ENCODE results near the gene SMIM17. TPM values are rescaled to one million over a fixed set of nuclear protein-coding genes. Genes with fewer than 3 reads are reported as not detected.

Gene SMIM17
- total RNA-seq, 4 donors from 2014 or later, result 0.39 TPM; not detected in 3

GRCh38 chr19:56633021-56633420 is 9.9 kb upstream of the SMIM17 start:
- H3K36me3 ChIP-seq, result peaks cover 0 to 4% of the 10 kb centered on the region in 2 donors
- no peaks in the 10 kb centered on the region for H3K27me3 ChIP-seq
- peaks cover 0 to 12% (median 0%) of the 10 kb centered on the region in 3 donors for H3K9me3 ChIP-seq
- TF ChIP-seq, protein P1, sequence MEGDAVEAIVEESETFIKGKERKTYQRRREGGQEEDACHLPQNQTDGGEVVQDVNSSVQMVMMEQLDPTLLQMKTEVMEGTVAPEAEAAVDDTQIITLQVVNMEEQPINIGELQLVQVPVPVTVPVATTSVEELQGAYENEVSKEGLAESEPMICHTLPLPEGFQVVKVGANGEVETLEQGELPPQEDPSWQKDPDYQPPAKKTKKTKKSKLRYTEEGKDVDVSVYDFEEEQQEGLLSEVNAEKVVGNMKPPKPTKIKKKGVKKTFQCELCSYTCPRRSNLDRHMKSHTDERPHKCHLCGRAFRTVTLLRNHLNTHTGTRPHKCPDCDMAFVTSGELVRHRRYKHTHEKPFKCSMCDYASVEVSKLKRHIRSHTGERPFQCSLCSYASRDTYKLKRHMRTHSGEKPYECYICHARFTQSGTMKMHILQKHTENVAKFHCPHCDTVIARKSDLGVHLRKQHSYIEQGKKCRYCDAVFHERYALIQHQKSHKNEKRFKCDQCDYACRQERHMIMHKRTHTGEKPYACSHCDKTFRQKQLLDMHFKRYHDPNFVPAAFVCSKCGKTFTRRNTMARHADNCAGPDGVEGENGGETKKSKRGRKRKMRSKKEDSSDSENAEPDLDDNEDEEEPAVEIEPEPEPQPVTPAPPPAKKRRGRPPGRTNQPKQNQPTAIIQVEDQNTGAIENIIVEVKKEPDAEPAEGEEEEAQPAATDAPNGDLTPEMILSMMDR (IDR thresholded peaks at IDR 0.05 in 4 of 5, conservative IDR thresholded peaks at IDR 0.05 in 1 of 5), result no peak
- TF ChIP-seq POLR2A (IDR thresholded peaks at IDR 0.05), result no peak
- H3K4me3 ChIP-seq, result no peak overlapping the region
- ATAC-seq (no peak), DNase-seq (no peak)
- intact Hi-C loops (cut with DNase I; ENCODE audit: low total_unique reads), result no loop called here
- no peaks in the 10 kb centered on the region for H3K4me1 ChIP-seq
- in situ Hi-C loops (cut with MboI; ENCODE audit: low sequenced_read_pairs in 4 of 4), result no loop called here
- H3K27ac ChIP-seq, result no peak overlapping the region

- DNase-seq (no peak), ATAC-seq (no peak)
- TF ChIP-seq, protein P1 (IDR thresholded peaks at IDR 0.05 in 4 of 5, conservative IDR thresholded peaks at IDR 0.05 in 1 of 5), result no peak
- TF ChIP-seq POLR2A (IDR thresholded peaks at IDR 0.05), result no peak
- Histone ChIP-seq H3K36me3 (no peaks in the 10 kb centered on the region), H3K27me3 (peaks cover 0 to 6% (median 5%) of the 10 kb centered on the region in 3 donors), H3K4me1 (no peaks in the 10 kb centered on the region), H3K9me3 (no peaks in the 10 kb centered on the region), H3K27ac (no peak overlapping the region), H3K4me3 (no peak overlapping the region)
- in situ Hi-C loops (cut with MboI; ENCODE audit: low sequenced_read_pairs in 4 of 4), result no loop called here
- intact Hi-C loops (cut with DNase I; ENCODE audit: low total_unique reads), result no loop called here
Measured at GRCh38 chr19:56637976-56638555, 4.9 kb upstream of the SMIM17 start.

- in situ Hi-C loops (cut with MboI; ENCODE audit: low sequenced_read_pairs in 4 of 4), result no loop called here
- TF ChIP-seq POLR2A (IDR thresholded peaks at IDR 0.05), result no peak
- TF ChIP-seq, protein P1 (IDR thresholded peaks at IDR 0.05 in 4 of 5, conservative IDR thresholded peaks at IDR 0.05 in 1 of 5), result no peak
- ATAC-seq (no peak), DNase-seq (no peak)
- intact Hi-C loops (cut with DNase I; ENCODE audit: low total_unique reads), result no loop called here
- no peaks in the 10 kb centered on the region for H3K36me3 ChIP-seq
- no peak overlapping the region for H3K27ac ChIP-seq
- H3K4me1 ChIP-seq, result no peaks in the 10 kb centered on the region
- H3K9me3 ChIP-seq, result no peaks in the 10 kb centered on the region
- H3K4me3 ChIP-seq, result no peak overlapping the region
- peaks cover 3 to 14% (median 13%) of the 10 kb centered on the region in 3 donors for H3K27me3 ChIP-seq
Measured at GRCh38 chr19:56639217-56639616, 3.7 kb upstream of the SMIM17 start.

DNA sequence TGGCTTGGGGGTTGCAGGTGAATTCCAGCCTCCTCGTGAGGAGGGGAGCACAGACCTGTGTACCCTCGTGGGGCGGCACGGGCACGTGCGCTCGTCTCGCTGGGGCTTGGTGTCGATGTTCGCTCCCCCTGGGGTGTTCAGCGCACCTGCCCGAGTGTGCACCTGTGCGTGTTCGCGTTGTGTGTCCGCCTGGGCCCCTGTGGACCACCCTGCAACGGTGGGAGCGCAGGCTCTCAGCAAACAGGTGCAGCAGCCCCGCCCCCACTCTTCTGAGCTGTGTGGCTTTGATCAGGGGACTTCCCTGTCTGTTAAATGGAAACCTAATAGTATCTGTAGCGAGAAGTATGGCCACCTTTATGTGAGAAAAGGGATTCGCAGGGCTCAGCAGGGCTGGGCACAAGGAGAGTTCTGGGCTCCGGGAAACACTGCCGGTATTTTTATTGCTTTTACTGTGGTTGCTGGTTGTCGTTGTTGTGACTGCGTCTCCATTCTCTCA is 549 bp downstream of the SMIM17 start:
- in situ Hi-C loops (cut with MboI; ENCODE audit: low sequenced_read_pairs in 4 of 4), result no loop called here
- Histone ChIP-seq H3K27ac (no peak overlapping the region), H3K27me3 (peaks cover 3 to 14% (median 13%) of the 10 kb centered on the region in 3 donors), H3K4me3 (no peak overlapping the region), H3K9me3 (no peaks in the 10 kb centered on the region), H3K4me1 (no peaks in the 10 kb centered on the region), H3K36me3 (no peaks in the 10 kb centered on the region)
- TF ChIP-seq, protein P1 (IDR thresholded peaks at IDR 0.05 in 4 of 5, conservative IDR thresholded peaks at IDR 0.05 in 1 of 5), result no peak
- no peak for TF ChIP-seq POLR2A (IDR thresholded peaks at IDR 0.05)
- DNase-seq (no peak), ATAC-seq (no peak)
- intact Hi-C loops (cut with DNase I; ENCODE audit: low total_unique reads), result no loop called here

DNA sequence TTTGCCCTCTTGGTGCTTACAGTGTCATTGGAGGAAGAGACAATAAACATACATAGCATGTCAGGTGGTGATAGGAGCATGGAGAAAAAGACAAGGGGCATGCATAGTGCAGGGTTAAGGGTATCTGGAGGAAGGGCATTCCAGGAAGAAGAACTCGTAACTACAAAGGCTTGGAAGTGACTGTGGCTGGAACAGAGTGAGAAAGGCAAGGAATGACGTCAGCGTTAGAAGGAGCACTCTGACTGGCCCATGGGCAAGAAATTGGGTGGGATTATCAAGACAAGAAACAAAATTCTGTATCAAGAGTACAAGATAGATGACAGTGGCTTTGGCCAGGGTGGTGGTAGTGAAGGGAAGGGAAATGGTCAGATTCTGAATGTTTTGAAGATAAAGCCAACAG is 11.2 kb downstream of the SMIM17 start:
- TF ChIP-seq, protein P1 (IDR thresholded peaks at IDR 0.05 in 4 of 5, conservative IDR thresholded peaks at IDR 0.05 in 1 of 5), result no peak
- no peak for TF ChIP-seq POLR2A (IDR thresholded peaks at IDR 0.05)
- H3K27ac ChIP-seq, result no peak overlapping the region
- no peaks in the 10 kb centered on the region for H3K4me1 ChIP-seq
- in situ Hi-C loops (cut with MboI; ENCODE audit: low sequenced_read_pairs in 4 of 4) (no loop called here), intact Hi-C loops (cut with DNase I; ENCODE audit: low total_unique reads) (no loop called here)
- H3K36me3 ChIP-seq, result no peaks in the 10 kb centered on the region
- no peaks in the 10 kb centered on the region for H3K27me3 ChIP-seq
- ATAC-seq, result no peak
- no peak overlapping the region for H3K4me3 ChIP-seq
- no peak for DNase-seq
- H3K9me3 ChIP-seq, result no peaks in the 10 kb centered on the region

Data from gastrocnemius medialis (tissue), 4 donors.